ENCODE results near the gene APLNR. TPM values are rescaled to one million over a fixed set of nuclear protein-coding genes. Genes with fewer than 3 reads are reported as not detected.

APLNR gene
- total RNA-seq, 1 experiment from 2014 or later = not detected

GRCh38 chr11:57235761-57236703 is 1.0 kb downstream of the APLNR start:
- CTCF ChIA-PET = interaction anchor here (1.2 to 2.0 kb wide), 3 partner anchors 12 to 394 kb away, joined by 4 to 7 read pairs (median 5); no protein-coding TSS in a partner anchor
- POLR2A ChIA-PET = no interaction called here

GRCh38 chr11:57233702-57234101 is 3.3 kb downstream of the APLNR start:
- intact Hi-C loops (cut with micrococcal nuclease) = no loop called here
- H3K27ac Mint-ChIP-seq (ENCODE audit: low read depth, unreplicated experiment) = no peak overlapping the region
- H3K27me3 Mint-ChIP-seq (ENCODE audit: insufficient read depth, unreplicated experiment) = peaks cover 37% of the 10 kb centered on the region
- CTCF ChIA-PET = interaction anchor here (0.8 to 2.0 kb wide), 4 partner anchors 16 to 393 kb away, joined by 3 to 7 read pairs (median 4); no protein-coding TSS in a partner anchor
- no peak for TF ChIP-seq CTCF (IDR thresholded peaks at IDR 0.05; ENCODE audit: unreplicated experiment)
- POLR2A ChIA-PET = interaction anchor here (0.6 to 0.7 kb wide), 2 partner anchors 98 to 138 kb away, joined by 3 read pairs; no protein-coding TSS in a partner anchor
- H3K4me3 Mint-ChIP-seq (ENCODE audit: unreplicated experiment) = no peak overlapping the region
- BruUV-seq (replicated peaks) = no TSS peak
- DNase-seq (ENCODE audit: unreplicated experiment) = no peak
- H3K36me3 Mint-ChIP-seq (ENCODE audit: insufficient read depth, unreplicated experiment) = no peaks in the 10 kb centered on the region
- H3K4me1 Mint-ChIP-seq (ENCODE audit: insufficient read depth, unreplicated experiment) = no peaks in the 10 kb centered on the region
- H3K9me3 Mint-ChIP-seq (ENCODE audit: unreplicated experiment) = no peaks in the 10 kb centered on the region

More at GRCh38 chr11:57235761-57236703, 1.0 kb downstream of the APLNR start:
- BruUV-seq (replicated peaks) = no TSS peak
- peaks cover 35% of the 10 kb centered on the region for H3K27me3 Mint-ChIP-seq (ENCODE audit: insufficient read depth, unreplicated experiment)
- no peak overlapping the region for H3K27ac Mint-ChIP-seq (ENCODE audit: low read depth, unreplicated experiment)
- TF ChIP-seq CTCF (IDR thresholded peaks at IDR 0.05; ENCODE audit: unreplicated experiment) = no peak
- intact Hi-C loops (cut with micrococcal nuclease) = no loop called here
- H3K4me3 Mint-ChIP-seq (ENCODE audit: unreplicated experiment) = no peak overlapping the region
- H3K36me3 Mint-ChIP-seq (ENCODE audit: insufficient read depth, unreplicated experiment) = no peaks in the 10 kb centered on the region
- no peaks in the 10 kb centered on the region for H3K9me3 Mint-ChIP-seq (ENCODE audit: unreplicated experiment)
- DNase-seq (ENCODE audit: unreplicated experiment) = no peak
- H3K4me1 Mint-ChIP-seq (ENCODE audit: insufficient read depth, unreplicated experiment) = no peaks in the 10 kb centered on the region

- H3K9me3 Mint-ChIP-seq (ENCODE audit: unreplicated experiment) = no peaks in the 10 kb centered on the region
- peaks cover 37% of the 10 kb centered on the region for H3K27me3 Mint-ChIP-seq (ENCODE audit: insufficient read depth, unreplicated experiment)
Observed at GRCh38 chr11:57231539-57232253, 5.4 kb downstream of the APLNR start.

More at GRCh38 chr11:57231539-57232253, 5.4 kb downstream of the APLNR start:
- ChIA-PET CTCF (interaction anchor here (1.2 kb wide), 1 partner anchor 17 kb away, joined by 6 read pairs; no protein-coding TSS in a partner anchor), POLR2A (no interaction called here)
- no TSS peak for BruUV-seq (replicated peaks)
- TF ChIP-seq CTCF (IDR thresholded peaks at IDR 0.05; ENCODE audit: unreplicated experiment) = no peak
- intact Hi-C loops (cut with micrococcal nuclease) = no loop called here
- no peak overlapping the region for H3K4me3 Mint-ChIP-seq (ENCODE audit: unreplicated experiment)
- no peak overlapping the region for H3K27ac Mint-ChIP-seq (ENCODE audit: low read depth, unreplicated experiment)
- H3K4me1 Mint-ChIP-seq (ENCODE audit: insufficient read depth, unreplicated experiment) = no peaks in the 10 kb centered on the region
- no peak for DNase-seq (ENCODE audit: unreplicated experiment)
- no peaks in the 10 kb centered on the region for H3K36me3 Mint-ChIP-seq (ENCODE audit: insufficient read depth, unreplicated experiment)
